ENCODE results near the gene LIX1.
A peak's percentile ranks its signal among the peaks of the same experiment; 100 is the strongest.

The LIX1 gene

DNA sequence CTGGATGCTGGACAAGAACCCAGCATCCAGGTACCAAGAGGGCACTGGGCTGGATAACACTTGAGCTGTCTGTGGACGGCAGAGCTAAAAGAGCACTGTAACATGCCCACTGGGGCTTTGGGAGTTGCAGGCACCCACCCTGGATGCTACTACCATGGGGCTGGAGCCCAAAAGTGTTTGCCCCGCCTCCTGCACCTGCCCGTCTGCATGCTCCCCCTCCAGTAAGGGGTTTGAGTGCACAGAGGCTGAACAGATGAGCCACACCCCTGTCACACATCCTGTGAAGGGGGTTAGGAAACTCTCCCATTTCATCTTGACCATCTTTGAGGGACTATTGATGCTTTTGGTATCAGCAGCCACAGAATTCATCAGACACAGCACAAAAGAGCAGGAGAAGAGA is 69.0 kb downstream of the LIX1 start:
- DNase-seq (ENCODE audit: low spot score): no peak

DNA sequence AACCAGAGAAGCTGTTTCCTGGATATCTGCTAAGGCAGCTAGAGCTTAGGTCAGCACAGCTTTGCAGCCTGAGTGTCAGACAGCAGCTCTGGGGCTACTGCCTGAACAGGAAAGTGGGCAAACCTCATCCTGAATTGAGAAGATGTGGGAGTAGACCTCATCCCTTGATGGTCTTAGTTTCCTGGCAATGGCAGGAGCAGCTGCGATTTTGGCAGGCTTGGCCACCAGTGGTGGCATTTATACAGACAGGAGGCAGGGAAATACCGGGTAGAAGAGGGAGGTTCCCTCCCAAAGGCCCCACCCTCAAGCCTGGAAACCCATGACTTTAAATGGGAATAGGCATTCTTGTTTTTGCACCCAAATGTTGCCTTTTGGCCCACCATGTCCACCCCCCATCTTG is 69.7 kb downstream of the LIX1 start:
- no peak for DNase-seq (ENCODE audit: low spot score)

DNA sequence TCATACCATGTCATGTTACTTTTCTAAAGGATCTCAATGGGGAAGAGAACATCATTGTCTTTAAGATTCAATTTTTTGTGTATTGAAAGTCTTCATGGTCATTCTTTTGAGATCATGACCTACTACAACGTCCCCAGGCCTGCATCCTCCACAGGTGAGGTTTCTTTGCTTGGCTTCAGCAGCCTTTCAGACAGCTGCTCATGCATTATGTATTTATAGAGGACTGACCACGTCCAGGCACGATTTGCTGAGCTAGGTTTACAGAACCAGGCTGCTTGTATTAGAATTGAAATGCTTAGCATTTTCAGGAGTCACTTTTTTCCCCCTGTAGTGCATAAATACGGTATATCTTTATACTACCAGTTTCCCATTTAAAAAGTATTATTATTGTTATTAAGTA is 70.4 kb downstream of the LIX1 start:
- DNase-seq (ENCODE audit: low spot score): no peak

DNA sequence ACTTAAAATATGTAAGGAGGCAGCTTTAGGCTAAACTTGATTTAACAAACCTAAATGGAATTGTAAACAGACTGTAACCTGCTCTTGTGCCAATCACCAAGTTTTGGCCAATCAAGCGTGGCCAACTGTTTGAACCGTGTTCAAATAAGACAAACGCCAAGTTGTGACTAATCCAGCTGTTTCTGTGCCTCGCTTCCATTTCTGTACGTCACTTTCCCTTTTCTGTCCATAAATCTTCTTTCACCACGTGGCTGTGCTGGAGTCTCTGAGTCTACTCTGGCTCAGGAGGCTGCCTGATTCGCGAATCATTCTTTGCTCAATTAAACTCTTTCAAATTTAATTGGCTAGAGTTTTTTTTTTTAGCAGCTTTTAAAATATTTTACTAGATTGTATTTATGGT is 71.3 kb downstream of the LIX1 start:
- no peak for DNase-seq (ENCODE audit: low spot score)

DNA sequence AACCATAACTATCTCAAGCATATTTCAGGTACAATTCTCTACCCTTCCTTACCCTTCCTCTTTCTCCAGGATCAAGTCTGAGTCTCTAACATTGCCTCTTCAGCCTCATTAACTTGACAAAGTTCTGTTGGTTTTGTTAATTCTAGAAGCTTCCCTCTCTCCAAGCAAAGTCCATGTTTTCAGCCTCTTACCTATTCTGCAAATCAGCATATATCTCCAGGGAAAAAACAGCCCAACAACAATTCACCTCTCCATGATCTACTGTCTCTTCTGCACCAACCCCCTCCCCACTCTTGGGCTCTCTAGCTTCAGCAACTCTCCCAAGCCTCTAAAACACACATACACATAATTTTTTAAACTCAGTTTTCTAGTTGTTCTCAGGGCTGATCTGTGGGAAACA is 72.2 kb downstream of the LIX1 start:
- DNase-seq (ENCODE audit: low spot score): no peak

DNA sequence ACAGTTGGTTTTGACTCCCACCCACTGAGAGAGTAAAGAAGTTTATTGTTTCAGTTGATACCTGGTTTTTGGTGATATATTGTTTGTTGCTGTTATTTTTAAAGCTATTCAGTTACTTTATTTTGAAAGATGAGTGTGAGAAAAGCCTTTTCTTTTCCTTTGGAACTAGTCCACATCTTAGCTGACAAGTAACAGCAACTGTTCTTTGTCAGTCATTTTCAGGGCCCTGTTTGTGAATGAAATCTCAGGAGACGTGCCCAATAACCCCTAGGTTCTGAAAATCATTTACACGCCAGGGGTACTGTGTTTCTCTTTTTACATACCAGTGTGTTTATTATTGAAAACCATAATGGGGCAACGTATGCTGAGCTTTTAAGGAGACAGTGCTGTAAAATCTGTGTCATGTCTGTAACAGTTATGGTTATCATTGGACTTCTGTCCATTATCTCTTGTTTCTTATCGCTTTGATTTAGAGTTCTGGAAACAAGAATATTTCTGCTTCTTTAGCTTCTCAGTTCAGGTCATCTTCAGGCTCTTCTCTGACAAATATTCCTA is 75.0 kb downstream of the LIX1 start:
- DNase-seq (ENCODE audit: low spot score): no peak

DNA sequence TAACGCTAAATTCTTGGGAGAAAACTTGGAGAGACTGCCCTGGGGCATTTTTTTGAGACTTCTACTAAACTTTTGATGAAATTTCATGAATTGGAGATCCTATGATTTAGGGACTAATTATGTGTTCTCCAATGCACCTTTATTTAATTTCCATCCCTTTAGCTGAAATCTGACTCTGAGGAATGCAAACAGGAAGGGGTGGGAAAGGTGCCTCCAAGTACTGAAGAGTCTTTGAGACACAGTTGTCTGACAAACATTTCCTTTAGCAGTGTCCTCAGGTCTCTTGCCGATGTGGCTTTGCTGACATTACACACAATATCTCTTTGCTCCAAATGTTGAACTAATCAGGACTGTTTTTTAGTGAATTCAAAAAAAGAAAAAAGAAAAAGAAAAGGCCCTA is 76.9 kb downstream of the LIX1 start:
- DNase-seq (ENCODE audit: low spot score): no peak

DNA sequence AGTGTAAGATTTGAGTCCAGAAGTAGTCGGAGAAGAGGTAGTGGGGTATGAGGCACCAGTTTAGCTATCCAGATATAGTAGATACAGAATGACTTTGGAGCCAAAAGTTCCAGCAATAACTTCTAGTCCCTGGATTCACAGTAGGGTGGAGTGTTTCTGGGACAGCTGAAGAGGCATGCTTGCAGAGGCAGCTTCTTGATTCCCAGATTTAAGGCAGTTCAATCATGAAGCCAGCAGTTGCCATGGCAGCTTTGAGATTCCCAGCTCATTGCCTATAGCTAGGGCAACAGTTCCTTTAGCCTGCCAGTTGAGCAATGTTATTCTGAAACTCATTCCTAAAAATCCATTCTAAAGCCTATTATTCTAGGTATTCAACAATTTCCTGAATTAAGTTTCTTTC is 79.2 kb downstream of the LIX1 start:
- DNase-seq (ENCODE audit: low spot score): no peak

DNA sequence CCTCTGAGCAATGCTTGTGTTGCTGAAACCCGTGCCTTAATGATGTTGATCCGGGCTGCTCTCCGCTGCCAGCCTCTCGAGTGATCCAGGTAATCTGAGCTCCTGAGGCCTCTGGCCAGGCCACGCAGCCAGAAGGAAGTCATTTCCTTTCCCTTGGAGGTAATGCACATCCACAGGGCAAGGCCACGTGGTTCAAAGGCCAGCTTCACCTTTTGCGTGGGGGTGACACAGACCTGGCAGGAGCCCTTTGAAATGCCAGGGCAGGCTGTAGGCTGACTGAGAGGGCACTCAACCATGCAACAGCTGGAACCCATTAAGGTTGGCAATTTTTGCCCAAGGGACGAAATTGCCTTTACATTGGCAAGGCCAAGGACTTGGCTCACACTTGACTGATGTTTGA is 80.4 kb downstream of the LIX1 start:
- DNase-seq (ENCODE audit: low spot score): no peak

DNA sequence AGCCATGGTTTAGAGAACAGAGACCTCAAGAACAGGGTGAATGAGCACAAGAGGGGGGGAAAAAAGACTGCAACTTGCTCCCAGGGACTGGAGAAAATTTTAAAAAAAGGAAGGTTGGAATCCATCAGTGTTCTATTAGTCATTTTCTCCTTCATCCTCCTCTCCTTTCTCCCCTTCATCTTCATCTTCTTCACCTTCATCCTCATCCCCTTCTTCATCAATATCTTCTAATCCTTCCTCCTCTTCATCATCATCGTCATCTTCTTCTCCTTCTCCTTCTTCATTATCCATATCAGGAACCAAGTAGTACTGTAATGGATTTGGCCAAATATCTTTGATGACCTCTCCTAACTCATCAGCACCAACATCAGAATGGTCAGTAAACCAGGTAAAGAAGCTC is 86.1 kb downstream of the LIX1 start:
- DNase-seq (ENCODE audit: low spot score): no peak

DNA sequence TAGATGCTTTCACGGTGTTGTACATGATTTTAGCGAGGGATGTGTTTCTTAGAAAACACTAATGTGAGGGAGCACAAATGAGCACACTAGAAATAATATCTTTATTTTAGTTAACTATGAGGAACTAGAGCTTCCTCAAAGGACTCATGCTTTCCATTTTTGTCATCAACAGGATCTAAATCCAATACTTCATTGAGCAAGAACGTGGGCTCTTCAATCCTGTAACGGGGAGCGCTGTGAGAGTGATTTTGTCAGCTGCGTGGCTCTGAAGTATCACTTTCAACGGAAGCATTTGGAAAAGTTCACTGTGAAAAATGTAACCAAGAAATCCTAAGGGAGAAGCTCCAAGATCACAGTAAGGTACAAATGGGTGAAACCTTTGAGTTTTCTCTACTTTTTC is 93.2 kb downstream of the LIX1 start:
- DNase-seq (ENCODE audit: low spot score): no peak

DNA sequence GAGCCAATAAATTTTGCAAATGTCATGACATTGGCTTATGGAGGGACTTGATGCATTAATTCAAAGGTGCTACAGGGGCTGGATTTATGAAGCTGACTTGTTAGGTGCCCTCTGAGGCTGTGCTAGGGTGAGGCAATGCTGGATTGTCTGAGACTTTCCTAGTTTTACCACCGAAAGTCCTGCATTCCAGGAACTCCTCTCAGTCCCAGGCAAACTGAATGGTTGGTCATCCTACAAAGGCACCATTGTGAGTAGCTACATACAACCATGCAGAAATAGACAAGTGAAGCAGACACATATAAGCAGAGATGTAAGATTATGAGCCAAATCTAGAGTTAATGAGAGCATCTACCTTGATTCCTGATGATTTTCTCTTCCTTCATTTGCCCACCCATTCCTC is 95.3 kb downstream of the LIX1 start:
- DNase-seq (ENCODE audit: low spot score): no peak

DNA sequence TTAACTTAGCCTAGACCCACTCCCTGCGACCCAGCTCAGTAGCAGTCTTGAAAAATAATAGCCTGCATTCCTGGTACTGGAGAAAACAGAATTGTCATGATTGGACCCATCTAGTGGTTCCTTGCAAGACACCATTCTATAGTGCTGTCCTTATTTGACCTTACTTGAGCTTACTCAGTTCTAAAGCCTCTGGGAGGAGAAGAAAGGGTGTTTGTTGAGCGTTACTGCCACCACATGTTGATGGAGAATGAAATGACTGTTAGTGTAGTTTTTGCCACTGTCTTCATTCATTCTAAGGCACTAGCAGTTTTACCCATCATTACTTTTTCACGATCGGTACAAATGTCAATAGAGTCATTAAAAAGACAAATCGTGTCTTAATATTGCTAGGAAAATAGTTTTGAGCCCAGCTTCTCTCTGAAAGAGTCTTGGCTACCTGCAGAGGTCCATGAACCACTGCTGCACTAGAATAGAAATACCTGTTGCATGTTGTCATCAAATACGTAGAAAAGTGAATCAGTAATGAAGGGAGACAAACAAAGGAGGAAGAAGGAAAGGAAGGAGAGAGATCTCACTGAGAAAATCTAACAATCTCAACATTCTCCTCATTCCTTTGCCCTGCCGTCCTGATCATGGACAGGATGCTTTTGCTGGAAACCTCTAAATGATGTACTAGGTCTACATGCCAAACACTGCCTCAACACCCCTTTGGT is 96.0 kb downstream of the LIX1 start:
- DNase-seq (ENCODE audit: low spot score): peak; percentile 13

DNA sequence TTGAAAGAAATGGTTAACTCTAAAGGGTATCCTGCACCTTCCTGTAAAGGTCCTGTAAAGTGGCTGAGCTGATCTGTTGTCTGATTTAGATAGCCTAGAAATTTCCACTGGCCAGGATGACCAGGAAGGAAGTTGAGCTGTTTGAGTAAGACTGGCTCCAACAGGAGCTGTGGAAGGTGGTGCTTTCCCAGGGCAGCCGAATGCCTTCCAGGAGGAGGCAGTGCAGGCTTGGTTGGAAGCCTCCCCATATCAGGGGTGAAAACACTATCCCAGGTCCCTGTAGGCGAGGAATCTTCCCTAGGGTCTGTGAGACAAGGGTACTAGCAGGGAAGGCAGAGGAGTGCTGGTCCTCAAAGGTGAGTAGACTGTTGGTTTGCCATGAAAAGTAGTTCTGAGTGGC is 98.4 kb downstream of the LIX1 start:
- no peak for DNase-seq (ENCODE audit: low spot score)

DNA sequence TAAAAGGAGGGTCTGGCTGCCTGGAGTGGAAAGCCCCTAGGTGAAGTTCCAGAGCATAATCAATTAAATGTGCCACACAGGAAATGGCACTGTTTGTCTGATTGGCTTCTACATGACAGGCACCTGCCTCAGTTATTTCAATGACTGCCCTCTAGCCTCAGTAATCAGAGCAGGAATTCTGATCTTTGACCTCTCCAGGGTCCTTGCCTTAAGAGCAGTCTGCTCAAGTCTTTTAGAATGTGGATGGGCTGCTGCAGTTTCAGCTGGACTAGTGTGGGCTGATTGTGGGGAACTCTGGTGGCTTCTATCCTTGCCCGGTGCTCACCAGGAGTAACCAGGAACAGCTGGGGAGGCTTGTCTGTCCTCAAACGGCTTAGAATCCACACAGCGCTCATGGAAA is 98.9 kb downstream of the LIX1 start:
- no peak for DNase-seq (ENCODE audit: low spot score)

DNA sequence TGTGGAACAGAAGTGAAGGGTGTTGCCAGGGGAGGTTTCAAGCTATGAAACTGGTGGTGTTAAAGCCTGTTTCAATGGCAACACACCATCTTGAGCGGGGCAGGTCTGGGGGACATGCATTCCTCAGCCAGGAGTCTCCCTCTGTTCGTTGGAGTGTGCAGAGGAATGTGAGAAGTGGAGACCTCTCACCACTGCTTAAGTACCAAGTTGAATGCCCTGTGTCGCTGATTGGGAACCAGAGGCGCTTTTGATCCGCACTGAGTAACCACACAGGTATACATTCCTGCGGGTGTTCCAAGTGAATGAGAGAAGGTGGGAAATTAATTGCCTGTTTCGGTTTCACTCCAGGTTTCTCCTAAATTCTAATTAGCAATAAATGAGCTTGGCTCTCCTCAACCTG is 99.4 kb downstream of the LIX1 start:
- no peak for DNase-seq (ENCODE audit: low spot score)

Measured in activated CD4-positive, alpha-beta T cell treated with anti-CD3 and anti-CD28 coated beads, Interleukin-2, Interleukin-4, amounts not matched to agents 100 ng/mL and 50 ng/mL, durations not matched to agents 16 hours and 8 hours (primary cell).